A673 (cell line): ENCODE measurements around the gene SSC5D.

Experiments used
- CTCF ChIP-seq: fragments of 300-800, 200-600 bp; sonication (generic); conservative IDR thresholded peaks from 2 replicates; pipeline ENCODE4 v1.5.1; 2017; ENCODE audit warnings: low read depth, mild to moderate bottlenecking, antibody characterized with exemption, low read length, moderate library complexity, mixed read lengths
- EZH2 ChIP-seq: fragments of 200-600 bp; sonication (generic); IDR thresholded peaks from 2 replicates; pipeline ENCODE4 v1.6.1; 2017; ENCODE audit warnings: borderline replicate concordance, low read depth, mild to moderate bottlenecking, mixed read lengths, antibody characterized with exemption, low read length; ENCODE audit not compliant: poor library complexity, severe bottlenecking

GRCh38 chr19:55538132-55538531 lies 49.9 kb downstream of the SSC5D start:
- TF ChIP-seq CTCF (no peak), EZH2 (no peak)
